GM12878 (cell line): Measurements from ENCODE around the gene MAPK8. TPM values are rescaled to one million over a fixed set of nuclear protein-coding genes. Genes with fewer than 3 reads are reported as not detected.

Experiments used
- ATAC-seq: fragments of 200-7000 bp; cut with Tn5 transposase; 3 replicates; pipeline ENCODE4 v1.9.1; 2020; ENCODE audit warnings: mild to moderate bottlenecking, moderate library complexity
- BruUV-seq: library from RNA; stranded (reverse); fragments of 400-500 nt; replicated peaks from 2 replicates; lab custom pipeline; 2021; lab: Mats Ljungman, UMichigan
- CTCF ChIA-PET: fragments of 300-600 bp; sonication (Branson Sonifier 250); formaldehyde crosslinking; extraction: SDS; loops from one replicate; lab custom pipeline; 2021; ENCODE audit warnings: inconsistent platforms; lab: Yijun Ruan, JAX
- POLR2A ChIA-PET: fragments of 350-600 bp; formaldehyde crosslinking; extraction: SDS; loops from one replicate; lab custom pipeline; 2021; ENCODE audit warnings: inconsistent platforms; lab: Charles Lee
- RAD21 ChIA-PET: fragments of 300-600 bp; sonication (Branson Sonifier 250); formaldehyde crosslinking; loops from one replicate; lab custom pipeline; 2023; ENCODE audit warnings: antibody characterized with exemption; ENCODE audit not compliant: unreplicated experiment; lab: Charles Lee
- SMC1A ChIA-PET: fragments of 300-600 bp; sonication (Branson Sonifier 250); formaldehyde crosslinking; loops from one replicate; lab custom pipeline; 2023; ENCODE audit not compliant: unreplicated experiment, uncharacterized antibody; lab: Charles Lee
- DNase-seq: peaks from one replicate; pipeline ENCODE4 v3.0.0-alpha.2; 2011; ENCODE audit warnings: low read depth, low spot score
- FAIRE-seq: peaks from 3 replicates; lab custom pipeline; 2011; peaks lifted over from hg19 to GRCh38; lab: Jason Lieb, UNC
- H2AFZ ChIP-seq: 2 replicates; pipeline ENCODE4 v1.6.0; 2011; ENCODE audit warnings: low read depth, low read length, control low read depth; ENCODE audit not compliant: control insufficient read depth
- H3K27ac ChIP-seq: 2 replicates; pipeline ENCODE4 v1.5.1; 2011; ENCODE audit warnings: control low read depth; ENCODE audit not compliant: control insufficient read depth, insufficient read depth
- H3K27me3 ChIP-seq, 2 experiments: replicated peaks in 1 of 2; 2 replicates each; pipeline versions ENCODE4 v1.6.0 to v1.6.1; 2011; ENCODE audit warnings: low read length in 1 of 2; ENCODE audit not compliant: control insufficient read depth in 2 of 2, insufficient read depth in 2 of 2
- H3K36me3 ChIP-seq, 2 experiments: 2 replicates each; pipeline ENCODE4 v1.5.1; 2011; ENCODE audit warnings: low read length in 1 of 2; ENCODE audit not compliant: control insufficient read depth in 2 of 2, insufficient read depth in 2 of 2
- H3K4me1 ChIP-seq: 2 replicates; pipeline ENCODE4 v1.6.1; 2011; ENCODE audit warnings: mild to moderate bottlenecking, low read length, moderate library complexity, mixed read lengths; ENCODE audit not compliant: control insufficient read depth, insufficient read depth
- H3K4me2 ChIP-seq: 2 replicates; pipeline ENCODE4 v1.6.0; 2011; ENCODE audit warnings: control low read depth; ENCODE audit not compliant: control insufficient read depth, insufficient read depth
- H3K4me3 ChIP-seq: fragments of 200-600 bp; sonication (generic); 2 replicates; pipeline ENCODE4 v1.5.1; 2016
- H3K79me2 ChIP-seq: 2 replicates; pipeline ENCODE4 v1.6.0; 2011; ENCODE audit warnings: low read length; ENCODE audit not compliant: control insufficient read depth, insufficient read depth
- H3K9ac ChIP-seq: 2 replicates; pipeline ENCODE4 v1.8.0; 2011; ENCODE audit warnings: low read length, control low read depth, mixed read lengths; ENCODE audit not compliant: control insufficient read depth, insufficient read depth
- H3K9me3 ChIP-seq: replicated peaks from 3 replicates; pipeline ENCODE4 v1.5.1; 2011; ENCODE audit warnings: mild to moderate bottlenecking, low read length; ENCODE audit not compliant: control insufficient read depth, insufficient read depth
- H4K20me1 ChIP-seq: 2 replicates; pipeline ENCODE4 v1.6.0; 2011; ENCODE audit not compliant: control insufficient read depth, insufficient read depth
- ATF7 ChIP-seq: fragments of 450-650 bp; IDR thresholded peaks from 2 replicates; pipeline ENCODE4 v1.6.1; 2016; ENCODE audit warnings: low read depth, mild to moderate bottlenecking
- CEBPB ChIP-seq, 2 experiments: fragments of 150-350 bp in 1 of 2; IDR thresholded peaks; 2 replicates each; pipeline ENCODE4 v1.6.1; 2012 to 2014; ENCODE audit warnings: low read depth in 2 of 2, low read length in 2 of 2, borderline replicate concordance in 1 of 2, inconsistent platforms in 1 of 2
- CHD4 ChIP-seq: fragments of 200-600 bp; sonication (generic); IDR thresholded peaks from 2 replicates; pipeline ENCODE4 v1.6.1; 2016; ENCODE audit warnings: mild to moderate bottlenecking
- FOS ChIP-seq: IDR thresholded peaks from 3 replicates; pipeline ENCODE4 v1.6.1; 2011; ENCODE audit warnings: borderline replicate concordance; ENCODE audit not compliant: insufficient read length; ENCODE audit errors: extremely low read depth
- GABPA ChIP-seq: IDR thresholded peaks from 2 replicates; pipeline ENCODE4 v1.6.1; 2014; ENCODE audit warnings: antibody characterized with exemption, low read depth, mild to moderate bottlenecking, inconsistent platforms
- GATAD2B ChIP-seq: fragments of 450-650 bp; conservative IDR thresholded peaks from 2 replicates; pipeline ENCODE4 v1.6.1; 2017; ENCODE audit warnings: low read depth, mild to moderate bottlenecking, moderate library complexity
- MEF2A ChIP-seq: IDR thresholded peaks from 2 replicates; pipeline ENCODE4 v1.6.1; 2011; ENCODE audit warnings: low read depth, mild to moderate bottlenecking, low read length, moderate library complexity; ENCODE audit not compliant: insufficient read depth
- MXI1 ChIP-seq: fragments of 150-350 bp; IDR thresholded peaks from 2 replicates; pipeline ENCODE4 v1.6.1; 2011; ENCODE audit warnings: low read depth, mild to moderate bottlenecking, inconsistent platforms, low read length, improper control_type of control experiment
- NFYA ChIP-seq: IDR thresholded peaks from 2 replicates; pipeline ENCODE4 v1.6.1; 2011; ENCODE audit warnings: low read depth, mild to moderate bottlenecking, low read length, improper control_type of control experiment, borderline replicate concordance
- NR2C2 ChIP-seq: IDR thresholded peaks from 2 replicates; pipeline ENCODE4 v1.6.1; 2011; ENCODE audit warnings: borderline replicate concordance, low read depth; ENCODE audit not compliant: control insufficient read depth, insufficient read length
- PAX5 ChIP-seq: IDR thresholded peaks from 2 replicates; pipeline ENCODE4 v1.6.1; 2011; ENCODE audit warnings: low read depth, low read length, borderline replicate concordance
- RAD21 ChIP-seq: IDR thresholded peaks from 2 replicates; pipeline ENCODE4 v1.6.1; 2011; ENCODE audit warnings: mild to moderate bottlenecking, low read depth, low read length, moderate library complexity; ENCODE audit not compliant: insufficient read depth
- SPI1 ChIP-seq: IDR thresholded peaks from 2 replicates; pipeline ENCODE4 v1.6.1; 2011; ENCODE audit warnings: low read depth, mild to moderate bottlenecking, low read length, moderate library complexity, borderline replicate concordance; ENCODE audit not compliant: insufficient read depth
- TAF1 ChIP-seq: IDR thresholded peaks from 2 replicates; pipeline ENCODE4 v1.6.1; 2011; ENCODE audit warnings: mild to moderate bottlenecking, low read depth, low read length, borderline replicate concordance
- ZNF207 ChIP-seq: fragments of 450-650 bp; IDR thresholded peaks from 2 replicates; pipeline ENCODE4 v1.6.1; 2014; ENCODE audit warnings: antibody characterized with exemption, mild to moderate bottlenecking, borderline replicate concordance
- ZSCAN29 ChIP-seq: fragments of 450-650 bp; IDR thresholded peaks from 2 replicates; pipeline ENCODE4 v1.6.1; 2017; ENCODE audit warnings: mild to moderate bottlenecking, moderate library complexity
- WGBS: methylation state at CpG from one replicate; pipeline ENCODE4 v1.1.6; 2016; ENCODE audit warnings: low lambda C conversion rate; ENCODE audit not compliant: insufficient replicate concordance, insufficient coverage; ENCODE audit errors: missing lambda C conversion rate; 5-methylcytosine and 5-hydroxymethylcytosine counted together
- in situ Hi-C: fragments of 300-500 bp; cut with MboI; formaldehyde crosslinking; loops from 9 replicates; pipeline ENCODE4 v1.14.3; 2018; ENCODE audit warnings: mixed read lengths
- intact Hi-C: fragments of 100-400 bp; cut with micrococcal nuclease; formaldehyde crosslinking; loops from one replicate; pipeline ENCODE4 v1.14.2; 2022; ENCODE audit not compliant: unreplicated experiment
- polyA plus RNA-seq, 11 experiments: library from polyadenylated mRNA; depleted of rRNA in 4 of 11; unstranded in 6 of 11; stranded (reverse) in 5 of 11; fragments of >200 nt; fragmentation: Nextera tagmentation in 4 of 11; fragmentation: Illumina TruSeq in 1 of 11; extraction: Ambion mirVana in 4 of 11; extraction: Trizol in 1 of 11; gene quantifications; 1 replicate in 1 of 11; 2 replicates in 10 of 11; pipeline versions ENCODE4 v1.2.1 to v1.2.3, GENCODE V29; 2011 to 2016; ENCODE audit warnings: inconsistent platforms in 2 of 11, missing spikeins in 2 of 11, low read depth in 1 of 11
- total RNA-seq, 4 experiments: library from RNA; depleted of rRNA in 3 of 4; stranded (reverse); fragments of >200 nt in 3 of 4; fragmentation: Illumina TruSeq in 1 of 4; extraction: Trizol in 1 of 4; gene quantifications; 2 replicates each; pipeline versions ENCODE4 v1.2.1 to v1.2.3, GENCODE V29; 2013 to 2021
- TF ChIP-seq, protein P1 (sequence below): fragments of 450-650 bp; IDR thresholded peaks from 2 replicates; pipeline ENCODE4 v1.6.1; 2018; ENCODE audit warnings: borderline replicate concordance, mild to moderate bottlenecking; ENCODE audit not compliant: partially characterized antibody
- TF ChIP-seq, protein P2 (sequence below): fragments of 450-650 bp; IDR thresholded peaks from 2 replicates; pipeline ENCODE4 v1.6.1; 2014; ENCODE audit warnings: mild to moderate bottlenecking
- TF ChIP-seq, protein P3 (sequence below): IDR thresholded peaks from 2 replicates; pipeline ENCODE4 v1.6.1; 2011; ENCODE audit warnings: low read depth, mild to moderate bottlenecking, low read length, moderate library complexity, borderline replicate concordance; ENCODE audit errors: extremely low read depth

The MAPK8 gene
- total and polyA plus RNA-seq, 10 of the 15 experiments (the other 5 are each of a cell fraction or from before 2014, with no cell fraction given), result 3.9 to 102 (median 40.0) TPM

DNA sequence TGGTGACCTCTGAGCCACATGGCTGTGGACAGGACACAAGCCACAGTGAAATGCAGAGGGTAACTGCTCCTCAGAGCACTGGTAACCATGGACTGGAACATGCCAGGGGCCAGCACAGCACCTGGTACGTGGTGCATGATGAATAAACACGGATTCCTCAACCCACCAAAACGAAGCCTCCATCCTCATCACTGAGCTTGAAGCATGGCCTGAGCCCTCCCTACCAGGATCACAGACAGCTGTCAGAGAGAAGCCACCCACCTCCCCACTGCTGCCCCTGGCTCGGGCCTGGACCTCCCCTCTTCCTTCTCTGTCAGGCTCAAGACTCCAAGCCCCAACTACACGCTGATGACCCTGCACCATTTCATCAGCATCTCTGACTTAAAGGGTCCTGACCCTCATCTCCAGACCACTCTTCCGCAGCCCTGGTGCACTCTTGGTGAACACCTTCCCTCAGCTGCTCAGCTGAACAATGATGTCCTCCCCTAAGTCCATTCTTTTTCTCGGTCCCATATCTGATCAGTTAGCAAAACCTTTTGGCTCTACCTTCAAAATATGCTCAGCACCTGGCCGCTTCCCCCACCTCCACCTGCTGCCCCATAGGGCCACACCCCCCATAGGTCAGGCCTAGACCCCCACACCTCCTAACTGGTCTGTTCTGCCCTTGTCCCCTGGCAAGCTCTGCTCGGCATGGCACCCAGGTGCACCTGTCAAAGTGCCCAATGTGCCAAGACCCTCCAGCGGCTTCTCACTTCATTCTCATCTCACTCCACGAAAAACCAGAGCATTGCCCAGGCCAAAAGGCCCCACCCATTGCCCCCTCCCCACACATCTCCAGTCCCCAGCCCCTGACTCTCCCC lies 141.1 kb downstream of the MAPK8 start (continued):
- TF ChIP-seq RAD21 (no peak), ZSCAN29 (no peak), CHD4 (no peak), MXI1 (no peak), ZNF207 (no peak), ATF7 (no peak), GATAD2B (no peak)

DNA sequence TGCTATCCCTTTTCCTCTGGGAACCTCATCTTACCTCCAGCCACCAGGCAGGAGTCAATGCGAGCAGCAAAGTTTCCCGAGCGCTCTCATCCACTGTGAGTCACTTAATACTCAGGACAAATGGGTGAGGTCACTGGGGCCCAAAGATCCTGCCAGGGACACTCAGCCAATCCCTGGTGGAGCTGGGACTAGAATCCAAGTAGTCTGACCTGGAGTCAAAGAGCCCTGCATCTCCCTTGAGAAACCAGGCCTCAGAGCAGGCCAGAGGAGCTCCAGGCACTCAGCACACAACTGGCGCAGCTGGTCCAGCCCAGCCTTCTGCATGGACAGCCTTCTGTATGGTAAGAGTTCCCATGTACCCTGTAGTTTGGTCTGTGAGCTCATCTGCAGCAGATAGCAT lies 142.3 kb downstream of the MAPK8 start:
- no peak overlapping the region for H2AFZ ChIP-seq
- no peaks in the 10 kb centered on the region for H3K79me2 ChIP-seq
- 82% methylated on average over 4 of the region's 4 CpGs for WGBS
- no peaks in the 10 kb centered on the region for H3K9me3 ChIP-seq
- H3K4me1 ChIP-seq, result no peaks in the 10 kb centered on the region
- CTCF ChIA-PET, result no interaction called here
- intact Hi-C loops, result no loop called here
- H3K27me3 ChIP-seq, result no peaks in the 10 kb centered on the region; a peak in 1 of 4 replicates
- DNase-seq (no peak), ATAC-seq (no peak), FAIRE-seq (no peak)
- H3K36me3 ChIP-seq, result no peaks in the 10 kb centered on the region
- RAD21 ChIA-PET, result no interaction called here
- BruUV-seq, result no TSS peak
- no peaks in the 10 kb centered on the region for H4K20me1 ChIP-seq
- no peak overlapping the region for H3K4me2 ChIP-seq
- H3K4me3 ChIP-seq, result no peak overlapping the region
- POLR2A ChIA-PET, result no interaction called here
- SMC1A ChIA-PET, result no interaction called here
- in situ Hi-C loops, result no loop called here
- H3K9ac ChIP-seq, result no peak overlapping the region
- no peak overlapping the region for H3K27ac ChIP-seq
- TF ChIP-seq MEF2A, result no peak
- TF ChIP-seq CEBPB (IDR thresholded peaks at IDR 0.05; ENCODE audit: borderline replicate concordance in 1 of 2, low read depth in 2 of 2, low read length in 2 of 2), result no peak
- TF ChIP-seq, protein P1, sequence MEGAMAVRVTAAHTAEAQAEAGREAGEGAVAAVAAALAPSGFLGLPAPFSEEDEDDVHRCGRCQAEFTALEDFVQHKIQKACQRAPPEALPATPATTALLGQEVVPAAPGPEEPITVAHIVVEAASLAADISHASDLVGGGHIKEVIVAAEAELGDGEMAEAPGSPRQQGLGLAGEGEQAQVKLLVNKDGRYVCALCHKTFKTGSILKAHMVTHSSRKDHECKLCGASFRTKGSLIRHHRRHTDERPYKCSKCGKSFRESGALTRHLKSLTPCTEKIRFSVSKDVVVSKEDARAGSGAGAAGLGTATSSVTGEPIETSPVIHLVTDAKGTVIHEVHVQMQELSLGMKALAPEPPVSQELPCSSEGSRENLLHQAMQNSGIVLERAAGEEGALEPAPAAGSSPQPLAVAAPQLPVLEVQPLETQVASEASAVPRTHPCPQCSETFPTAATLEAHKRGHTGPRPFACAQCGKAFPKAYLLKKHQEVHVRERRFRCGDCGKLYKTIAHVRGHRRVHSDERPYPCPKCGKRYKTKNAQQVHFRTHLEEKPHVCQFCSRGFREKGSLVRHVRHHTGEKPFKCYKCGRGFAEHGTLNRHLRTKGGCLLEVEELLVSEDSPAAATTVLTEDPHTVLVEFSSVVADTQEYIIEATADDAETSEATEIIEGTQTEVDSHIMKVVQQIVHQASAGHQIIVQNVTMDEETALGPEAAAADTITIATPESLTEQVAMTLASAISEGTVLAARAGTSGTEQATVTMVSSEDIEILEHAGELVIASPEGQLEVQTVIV, result no peak
- TF ChIP-seq NR2C2, result no peak
- TF ChIP-seq, protein P2, sequence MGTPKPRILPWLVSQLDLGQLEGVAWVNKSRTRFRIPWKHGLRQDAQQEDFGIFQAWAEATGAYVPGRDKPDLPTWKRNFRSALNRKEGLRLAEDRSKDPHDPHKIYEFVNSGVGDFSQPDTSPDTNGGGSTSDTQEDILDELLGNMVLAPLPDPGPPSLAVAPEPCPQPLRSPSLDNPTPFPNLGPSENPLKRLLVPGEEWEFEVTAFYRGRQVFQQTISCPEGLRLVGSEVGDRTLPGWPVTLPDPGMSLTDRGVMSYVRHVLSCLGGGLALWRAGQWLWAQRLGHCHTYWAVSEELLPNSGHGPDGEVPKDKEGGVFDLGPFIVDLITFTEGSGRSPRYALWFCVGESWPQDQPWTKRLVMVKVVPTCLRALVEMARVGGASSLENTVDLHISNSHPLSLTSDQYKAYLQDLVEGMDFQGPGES, result no peak
- TF ChIP-seq, protein P3, sequence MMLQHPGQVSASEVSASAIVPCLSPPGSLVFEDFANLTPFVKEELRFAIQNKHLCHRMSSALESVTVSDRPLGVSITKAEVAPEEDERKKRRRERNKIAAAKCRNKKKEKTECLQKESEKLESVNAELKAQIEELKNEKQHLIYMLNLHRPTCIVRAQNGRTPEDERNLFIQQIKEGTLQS, result no peak
- no peak for TF ChIP-seq GABPA
- no peak for TF ChIP-seq NFYA
- TF ChIP-seq PAX5, result no peak
- TF ChIP-seq SPI1, result no peak
- TF ChIP-seq TAF1, result no peak
- no peak for TF ChIP-seq FOS
